Measurements from ENCODE around the gene ACER3.
"Not testable (repeated sequence)": the region's sequence is repeated elsewhere in the genome, so short reads cannot be mapped to it uniquely, and the experiment has no call there.

The ACER3 gene

GRCh38 chr11:77055913-77056312, 195.2 kb downstream of the ACER3 start:
- DNase-seq (ENCODE audit: low spot score): no peak
- in situ Hi-C loops (cut with MboI; ENCODE audit: low sequenced_read_pairs, unreplicated experiment): loop anchor here (5.0 kb wide), 1 partner anchor 36 kb away; no protein-coding TSS in a partner anchor
- TF ChIP-seq CTCF (IDR thresholded peaks at IDR 0.05; ENCODE audit: borderline replicate concordance, control extremely low read depth, extremely low read depth, insufficient read depth, missing control alignments): no peak

GRCh38 chr11:77056814-77057402, 196.2 kb downstream of the ACER3 start:
- in situ Hi-C loops (cut with MboI; ENCODE audit: low sequenced_read_pairs, unreplicated experiment): loop anchor here (5.0 kb wide), 1 partner anchor 35 kb away; no protein-coding TSS in a partner anchor
- DNase-seq (ENCODE audit: low spot score): no peak
- TF ChIP-seq CTCF (IDR thresholded peaks at IDR 0.05; ENCODE audit: borderline replicate concordance, control extremely low read depth, extremely low read depth, insufficient read depth, missing control alignments): no peak

GRCh38 chr11:77057938-77058474, 197.3 kb downstream of the ACER3 start:
- TF ChIP-seq CTCF (IDR thresholded peaks at IDR 0.05; ENCODE audit: borderline replicate concordance, control extremely low read depth, extremely low read depth, insufficient read depth, missing control alignments): no peak
- no peak for DNase-seq (ENCODE audit: low spot score)
- in situ Hi-C loops (cut with MboI; ENCODE audit: low sequenced_read_pairs, unreplicated experiment): loop anchor here (5.0 kb wide), 1 partner anchor 34 kb away; no protein-coding TSS in a partner anchor

- no peak for DNase-seq (ENCODE audit: low spot score)
- TF ChIP-seq CTCF (IDR thresholded peaks at IDR 0.05; ENCODE audit: borderline replicate concordance, control extremely low read depth, extremely low read depth, insufficient read depth, missing control alignments): no peak
- in situ Hi-C loops (cut with MboI; ENCODE audit: low sequenced_read_pairs, unreplicated experiment): loop anchor here (5.0 kb wide), 1 partner anchor 33 kb away; no protein-coding TSS in a partner anchor
These were observed 198.2 kb downstream of the ACER3 start for GRCh38 chr11:77058900-77059299.

- DNase-seq (ENCODE audit: low spot score): no peak
- in situ Hi-C loops (cut with MboI; ENCODE audit: low sequenced_read_pairs, unreplicated experiment): loop anchor here (5.0 kb wide), 1 partner anchor 32 kb away; no protein-coding TSS in a partner anchor
- TF ChIP-seq CTCF (IDR thresholded peaks at IDR 0.05; ENCODE audit: borderline replicate concordance, control extremely low read depth, extremely low read depth, insufficient read depth, missing control alignments): no peak
These were observed 199.1 kb downstream of the ACER3 start for GRCh38 chr11:77059806-77060205.

- no peak for TF ChIP-seq CTCF (IDR thresholded peaks at IDR 0.05; ENCODE audit: borderline replicate concordance, control extremely low read depth, extremely low read depth, insufficient read depth, missing control alignments)
- in situ Hi-C loops (cut with MboI; ENCODE audit: low sequenced_read_pairs, unreplicated experiment): no loop called here
- no peak for DNase-seq (ENCODE audit: low spot score)
These were observed 199.5 kb downstream of the ACER3 start for GRCh38 chr11:77060234-77060633.

- in situ Hi-C loops (cut with MboI; ENCODE audit: low sequenced_read_pairs, unreplicated experiment); DNase-seq (ENCODE audit: low spot score): not testable (repeated sequence)
These were observed 200.5 kb downstream of the ACER3 start for GRCh38 chr11:77061258-77061657.

Measured in GM13976 (cell line).